ENCODE measurements around the gene LARGE1. TPM values are rescaled to one million over a fixed set of nuclear protein-coding genes. Genes with fewer than 3 reads are reported as not detected.

Gene LARGE1
- total and polyA plus RNA-seq, 4 experiments from 2014 or later: 0.06 to 1.1 (median 1.0) TPM; not detected in 1

DNA sequence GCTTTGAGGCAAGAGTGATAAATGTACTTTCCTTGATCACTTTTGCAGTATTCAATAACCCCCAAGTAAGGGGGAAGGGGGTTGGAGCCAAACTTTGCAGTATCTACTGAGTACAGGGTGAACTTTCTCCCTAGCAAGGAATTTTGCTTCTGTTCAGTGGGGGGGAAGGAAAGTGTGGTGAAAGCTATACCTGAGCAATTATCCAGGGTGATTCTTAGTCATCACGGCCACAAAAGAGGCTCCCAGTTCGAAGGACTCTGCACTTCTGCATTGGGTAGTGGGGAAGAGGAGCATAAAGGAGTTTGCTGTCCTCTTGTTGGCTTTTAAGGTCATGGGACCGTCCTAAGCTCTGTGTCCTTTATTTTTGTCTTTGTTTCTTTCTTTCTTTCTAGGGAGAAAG is 515.6 kb downstream of the LARGE1 start:
- Mint-ChIP-seq H3K27ac (no peak overlapping the region), H3K27me3 (no peaks in the 10 kb centered on the region), H3K36me3 (no peaks in the 10 kb centered on the region), H3K4me1 (no peaks in the 10 kb centered on the region), H3K4me3 (no peak overlapping the region), H3K9me3 (peaks cover 0 to 11% (median 3%) of the 10 kb centered on the region in 8 donors)
- CTCF ChIA-PET (ENCODE audit: partially characterized antibody): no interaction called here
- intact Hi-C loops (cut with micrococcal nuclease): no loop called here
- Histone ChIP-seq H3K4me3 (ENCODE audit: low read length in 2 of 2) (no peak overlapping the region), H3K9me3 (ENCODE audit: control insufficient read depth in 1 of 2, low read length in 2 of 2) (no peaks in the 10 kb centered on the region), H3K27ac (ENCODE audit: low read depth, low read length) (no peak overlapping the region), H3K4me1 (ENCODE audit: insufficient read depth, low read length) (no peaks in the 10 kb centered on the region), H3K36me3 (ENCODE audit: insufficient read depth, low read length) (no peaks in the 10 kb centered on the region), H3K27me3 (ENCODE audit: insufficient read depth, low read length) (no peaks in the 10 kb centered on the region)
- no peak for DNase-seq
- POLR2A ChIA-PET (ENCODE audit: partially characterized antibody): no interaction called here

DNA sequence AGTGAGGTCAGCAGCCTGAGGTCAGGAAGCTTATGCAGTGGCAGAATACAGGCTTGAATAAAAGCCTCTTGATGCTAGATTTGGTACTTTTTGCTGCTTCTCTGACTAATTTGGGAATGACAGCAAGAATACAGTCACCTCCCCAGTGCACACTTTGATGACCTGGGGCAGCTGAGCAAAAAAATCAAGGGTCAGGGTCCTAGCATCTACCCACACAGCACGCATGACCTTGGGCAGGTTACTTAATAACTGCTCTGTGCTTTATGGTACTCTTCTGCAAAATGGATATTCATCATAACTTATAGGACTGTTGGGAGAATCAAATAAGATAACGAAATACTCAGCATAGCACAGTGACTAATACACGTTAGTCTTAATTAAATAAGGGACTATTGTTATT is 518.0 kb downstream of the LARGE1 start:
- H3K27me3 Mint-ChIP-seq: no peaks in the 10 kb centered on the region
- Histone ChIP-seq H3K4me3 (ENCODE audit: low read length in 2 of 2) (no peak overlapping the region), H3K9me3 (ENCODE audit: control insufficient read depth in 1 of 2, low read length in 2 of 2) (no peaks in the 10 kb centered on the region), H3K27me3 (ENCODE audit: insufficient read depth, low read length) (no peaks in the 10 kb centered on the region), H3K4me1 (ENCODE audit: insufficient read depth, low read length) (no peaks in the 10 kb centered on the region), H3K27ac (ENCODE audit: low read depth, low read length) (no peak overlapping the region), H3K36me3 (ENCODE audit: insufficient read depth, low read length) (no peaks in the 10 kb centered on the region)
- CTCF ChIA-PET (ENCODE audit: partially characterized antibody): no interaction called here
- intact Hi-C loops (cut with micrococcal nuclease): no loop called here
- H3K4me3 Mint-ChIP-seq: no peak overlapping the region
- no peaks in the 10 kb centered on the region for H3K4me1 Mint-ChIP-seq
- peaks cover 0 to 12% (median 5%) of the 10 kb centered on the region in 8 donors for H3K9me3 Mint-ChIP-seq
- no peak overlapping the region for H3K27ac Mint-ChIP-seq
- H3K36me3 Mint-ChIP-seq: no peaks in the 10 kb centered on the region
- no peak for DNase-seq
- POLR2A ChIA-PET (ENCODE audit: partially characterized antibody): no interaction called here

DNA sequence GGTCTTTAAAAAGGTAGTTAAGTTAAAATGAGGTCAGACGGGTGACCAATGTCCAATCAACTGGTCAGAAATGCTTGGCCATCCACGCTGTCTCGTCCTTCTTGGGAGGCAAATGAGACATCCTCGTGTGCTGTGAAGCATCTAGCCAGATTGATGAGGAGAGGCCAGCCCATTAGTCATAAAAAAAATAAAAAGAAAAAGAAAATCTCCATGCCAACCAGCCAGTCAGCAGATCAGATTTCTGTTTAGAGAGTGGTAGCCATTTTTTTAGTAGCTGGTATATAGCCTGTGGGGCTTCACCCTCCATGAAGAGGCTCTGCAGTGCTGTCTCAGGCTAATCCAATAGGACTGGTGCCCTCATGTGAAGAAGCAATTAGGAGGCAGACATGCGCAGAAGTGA is 519.0 kb downstream of the LARGE1 start:
- Histone ChIP-seq H3K27me3 (ENCODE audit: insufficient read depth, low read length) (no peaks in the 10 kb centered on the region), H3K36me3 (ENCODE audit: insufficient read depth, low read length) (no peaks in the 10 kb centered on the region), H3K9me3 (ENCODE audit: control insufficient read depth in 1 of 2, low read length in 2 of 2) (no peaks in the 10 kb centered on the region), H3K27ac (ENCODE audit: low read depth, low read length) (no peak overlapping the region), H3K4me1 (ENCODE audit: insufficient read depth, low read length) (no peaks in the 10 kb centered on the region), H3K4me3 (ENCODE audit: low read length in 2 of 2) (no peak overlapping the region)
- Mint-ChIP-seq H3K27me3 (no peaks in the 10 kb centered on the region), H3K27ac (no peak overlapping the region), H3K36me3 (no peaks in the 10 kb centered on the region), H3K9me3 (peaks cover 0 to 14% (median 5%) of the 10 kb centered on the region in 8 donors), H3K4me1 (no peaks in the 10 kb centered on the region), H3K4me3 (no peak overlapping the region)
- CTCF ChIA-PET (ENCODE audit: partially characterized antibody): no interaction called here
- POLR2A ChIA-PET (ENCODE audit: partially characterized antibody): no interaction called here
- no peak for DNase-seq
- intact Hi-C loops (cut with micrococcal nuclease): no loop called here

DNA sequence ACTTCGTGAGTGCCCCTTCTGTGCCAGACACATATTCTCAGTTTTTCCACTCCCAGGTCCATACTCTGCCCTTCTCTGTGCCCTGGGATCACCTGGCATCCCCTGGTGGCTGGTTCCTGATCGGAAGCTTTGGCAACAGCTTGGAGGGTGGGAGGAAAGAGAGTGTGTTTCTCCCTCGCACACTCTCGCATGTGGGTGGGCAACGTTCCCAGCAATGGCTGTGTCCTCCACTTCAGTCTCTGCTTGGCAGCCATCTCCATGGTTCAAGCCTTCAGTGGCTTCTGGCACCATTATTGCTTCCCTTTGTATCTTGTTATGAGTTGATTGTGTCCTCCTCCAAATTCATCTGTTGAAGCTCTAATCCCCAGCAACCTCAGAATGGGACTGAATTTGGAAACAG is 519.4 kb downstream of the LARGE1 start:
- intact Hi-C loops (cut with micrococcal nuclease): no loop called here
- ChIA-PET POLR2A (ENCODE audit: partially characterized antibody) (no interaction called here), CTCF (ENCODE audit: partially characterized antibody) (no interaction called here)
- Histone ChIP-seq H3K36me3 (ENCODE audit: insufficient read depth, low read length) (no peaks in the 10 kb centered on the region), H3K27me3 (ENCODE audit: insufficient read depth, low read length) (no peaks in the 10 kb centered on the region), H3K27ac (ENCODE audit: low read depth, low read length) (no peak overlapping the region), H3K9me3 (ENCODE audit: control insufficient read depth in 1 of 2, low read length in 2 of 2) (no peaks in the 10 kb centered on the region), H3K4me3 (ENCODE audit: low read length in 2 of 2) (no peak overlapping the region), H3K4me1 (ENCODE audit: insufficient read depth, low read length) (no peaks in the 10 kb centered on the region)
- DNase-seq: no peak
- H3K36me3 Mint-ChIP-seq: no peaks in the 10 kb centered on the region
- no peak overlapping the region for H3K4me3 Mint-ChIP-seq
- H3K27me3 Mint-ChIP-seq: no peaks in the 10 kb centered on the region
- no peak overlapping the region for H3K27ac Mint-ChIP-seq
- peaks cover 0 to 18% (median 5%) of the 10 kb centered on the region in 8 donors for H3K9me3 Mint-ChIP-seq
- no peaks in the 10 kb centered on the region for H3K4me1 Mint-ChIP-seq

DNA sequence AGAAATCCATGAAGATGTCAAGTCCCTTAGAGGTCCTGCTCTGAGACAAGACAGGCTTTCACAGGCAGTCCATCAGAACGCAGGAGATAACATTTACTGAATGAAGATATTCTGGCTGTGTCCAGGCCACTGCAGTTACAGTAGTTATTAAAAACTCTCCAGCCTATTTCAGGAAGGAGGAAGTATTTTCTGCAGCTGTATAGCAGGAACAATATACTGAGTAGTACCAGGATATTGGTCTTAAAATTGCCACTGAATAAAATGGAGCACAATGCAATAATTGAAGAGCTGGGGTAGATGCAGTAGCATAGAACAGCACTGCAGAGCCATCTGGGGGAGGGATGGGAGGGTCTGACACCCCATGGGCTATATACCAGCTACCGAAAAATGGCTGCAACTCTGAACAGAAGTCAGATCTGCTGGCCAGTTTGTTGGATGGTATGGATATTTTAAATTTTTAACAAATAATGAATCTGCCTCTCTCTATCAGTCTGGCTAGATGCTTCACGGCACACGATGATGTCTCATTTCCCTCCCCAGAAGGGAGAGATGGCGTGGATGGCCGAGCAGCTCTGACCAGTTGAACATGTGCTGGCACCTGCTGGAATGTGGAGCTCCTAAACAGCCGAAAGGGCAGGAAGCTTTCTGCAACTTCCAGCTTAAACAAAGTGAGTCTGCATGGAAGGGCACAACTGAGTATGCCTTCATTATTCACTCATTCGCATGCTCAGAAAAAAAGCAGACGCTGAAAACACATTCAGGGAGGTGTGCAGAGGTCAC is 520.0 kb downstream of the LARGE1 start:
- Histone ChIP-seq H3K4me3 (ENCODE audit: low read length in 2 of 2) (no peak overlapping the region), H3K27me3 (ENCODE audit: insufficient read depth, low read length) (no peaks in the 10 kb centered on the region), H3K9me3 (ENCODE audit: control insufficient read depth in 1 of 2, low read length in 2 of 2) (no peaks in the 10 kb centered on the region), H3K36me3 (ENCODE audit: insufficient read depth, low read length) (no peaks in the 10 kb centered on the region), H3K4me1 (ENCODE audit: insufficient read depth, low read length) (no peaks in the 10 kb centered on the region), H3K27ac (ENCODE audit: low read depth, low read length) (no peak overlapping the region)
- no peak for DNase-seq
- no peaks in the 10 kb centered on the region for H3K27me3 Mint-ChIP-seq
- CTCF ChIA-PET (ENCODE audit: partially characterized antibody): no interaction called here
- H3K4me1 Mint-ChIP-seq: no peaks in the 10 kb centered on the region
- H3K9me3 Mint-ChIP-seq: peaks cover 0 to 18% (median 5%) of the 10 kb centered on the region in 8 donors
- intact Hi-C loops (cut with micrococcal nuclease): no loop called here
- no peaks in the 10 kb centered on the region for H3K36me3 Mint-ChIP-seq
- POLR2A ChIA-PET (ENCODE audit: partially characterized antibody): no interaction called here
- no peak overlapping the region for H3K27ac Mint-ChIP-seq
- H3K4me3 Mint-ChIP-seq: no peak overlapping the region

DNA sequence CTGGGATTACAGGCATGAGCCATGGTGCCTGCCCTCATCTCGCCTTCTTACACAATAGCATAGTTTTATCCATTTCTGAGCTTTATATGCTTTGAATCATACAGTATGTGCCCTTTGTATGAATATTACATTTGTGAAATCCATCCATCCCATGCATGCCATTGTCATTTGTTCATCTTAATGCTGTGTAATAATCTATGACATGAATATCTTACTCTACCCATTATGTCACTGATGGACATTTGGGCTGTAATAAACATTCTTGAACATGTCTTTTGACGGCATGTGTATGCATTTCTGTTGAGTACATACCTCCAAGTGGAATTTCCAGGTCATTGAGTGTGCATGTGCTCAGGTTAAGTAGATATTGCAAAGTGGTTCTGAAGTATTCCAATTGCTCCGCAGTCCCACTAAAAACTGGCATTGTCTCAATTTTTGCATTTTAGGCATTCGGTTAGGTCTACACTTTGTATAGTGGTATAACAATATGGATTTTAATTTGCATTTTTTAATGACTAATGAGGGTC is 522.8 kb downstream of the LARGE1 start:
- ChIA-PET CTCF (ENCODE audit: partially characterized antibody) (no interaction called here), POLR2A (ENCODE audit: partially characterized antibody) (no interaction called here)
- H3K9me3 Mint-ChIP-seq: peaks cover 0 to 16% (median 5%) of the 10 kb centered on the region in 8 donors
- Histone ChIP-seq H3K4me1 (ENCODE audit: insufficient read depth, low read length) (no peaks in the 10 kb centered on the region), H3K9me3 (ENCODE audit: control insufficient read depth in 1 of 2, low read length in 2 of 2) (no peaks in the 10 kb centered on the region), H3K4me3 (ENCODE audit: low read length in 2 of 2) (no peak overlapping the region), H3K36me3 (ENCODE audit: insufficient read depth, low read length) (no peaks in the 10 kb centered on the region), H3K27me3 (ENCODE audit: insufficient read depth, low read length) (no peaks in the 10 kb centered on the region), H3K27ac (ENCODE audit: low read depth, low read length) (no peak overlapping the region)
- intact Hi-C loops (cut with micrococcal nuclease): no loop called here
- no peaks in the 10 kb centered on the region for H3K4me1 Mint-ChIP-seq
- H3K27me3 Mint-ChIP-seq: no peaks in the 10 kb centered on the region
- no peak overlapping the region for H3K4me3 Mint-ChIP-seq
- H3K27ac Mint-ChIP-seq: no peak overlapping the region
- DNase-seq: no peak
- H3K36me3 Mint-ChIP-seq: no peaks in the 10 kb centered on the region

DNA sequence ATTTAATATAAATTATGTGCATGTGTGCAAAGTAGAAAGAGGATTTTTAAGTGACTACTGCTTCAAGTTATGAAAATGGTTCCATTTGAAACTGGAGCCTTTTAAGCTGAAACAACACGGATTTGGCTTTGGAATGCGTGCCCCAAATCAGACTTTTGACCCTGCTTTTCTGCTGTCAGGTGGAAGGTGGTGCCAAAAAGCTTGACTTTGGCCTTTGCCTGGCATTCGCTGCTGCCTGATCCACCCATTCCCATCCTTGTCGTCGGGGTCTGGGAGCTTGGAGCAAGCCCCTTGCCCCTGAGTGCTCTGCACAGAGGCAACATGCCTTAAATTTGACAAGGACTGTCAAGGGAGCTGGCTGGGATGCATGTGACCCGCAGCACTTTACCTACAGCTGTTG is 526.8 kb downstream of the LARGE1 start:
- Mint-ChIP-seq H3K4me3 (no peak overlapping the region), H3K9me3 (peaks cover 0 to 12% (median 2%) of the 10 kb centered on the region in 8 donors), H3K4me1 (no peaks in the 10 kb centered on the region), H3K27ac (no peak overlapping the region), H3K27me3 (no peaks in the 10 kb centered on the region), H3K36me3 (no peaks in the 10 kb centered on the region)
- no peak for DNase-seq
- no peak overlapping the region for H3K27ac ChIP-seq (ENCODE audit: low read depth, low read length)
- ChIA-PET CTCF (ENCODE audit: partially characterized antibody) (interaction anchor here (0.7 kb wide), 1 partner anchor 65 kb away, joined by 3 read pairs; no protein-coding TSS in a partner anchor), POLR2A (ENCODE audit: partially characterized antibody) (no interaction called here)
- no peaks in the 10 kb centered on the region for H3K27me3 ChIP-seq (ENCODE audit: insufficient read depth, low read length)
- H3K4me3 ChIP-seq (ENCODE audit: low read length in 2 of 2): no peak overlapping the region
- no peaks in the 10 kb centered on the region for H3K36me3 ChIP-seq (ENCODE audit: insufficient read depth, low read length)
- H3K4me1 ChIP-seq (ENCODE audit: insufficient read depth, low read length): no peaks in the 10 kb centered on the region
- H3K9me3 ChIP-seq (ENCODE audit: control insufficient read depth in 1 of 2, low read length in 2 of 2): no peaks in the 10 kb centered on the region
- intact Hi-C loops (cut with micrococcal nuclease): no loop called here
